Stimulated activated CD8-positive, alpha-beta memory T cell treated with anti-CD3 and anti-CD28 coated beads, Interleukin-7, amount 100 ng/mL, for 48 hours (primary cell): ENCODE measurements around the gene MAN1B1.

Experiments used
- DNase-seq, 2 donors: peaks; one replicate each; pipeline ENCODE4 v3.0.0-alpha.2; 2020; ENCODE audit warnings: low read depth in 1 of 2; ENCODE audit errors: extremely low read depth in 1 of 2

Gene MAN1B1

DNA sequence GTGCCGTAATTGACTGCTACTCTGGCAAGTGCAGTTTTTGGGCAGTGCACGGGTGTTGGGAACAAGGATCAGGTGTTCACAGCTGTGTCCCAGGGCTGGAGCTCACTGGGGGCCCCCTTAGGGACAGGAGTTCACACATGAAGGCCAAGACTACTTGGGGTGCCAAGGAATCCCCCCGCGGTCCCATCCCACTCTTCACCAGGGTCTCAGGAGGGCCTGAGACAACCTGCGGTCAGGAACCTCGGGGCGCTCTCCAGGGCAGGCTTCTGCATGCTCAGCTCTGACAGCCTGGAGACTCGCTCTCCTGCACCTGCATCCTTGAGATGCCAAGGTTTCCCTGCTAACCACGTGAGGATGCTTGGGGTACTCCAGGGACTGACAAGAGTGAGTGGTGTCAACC lies 2.3 kb upstream of the MAN1B1 start:
- DNase-seq = no peak

DNA sequence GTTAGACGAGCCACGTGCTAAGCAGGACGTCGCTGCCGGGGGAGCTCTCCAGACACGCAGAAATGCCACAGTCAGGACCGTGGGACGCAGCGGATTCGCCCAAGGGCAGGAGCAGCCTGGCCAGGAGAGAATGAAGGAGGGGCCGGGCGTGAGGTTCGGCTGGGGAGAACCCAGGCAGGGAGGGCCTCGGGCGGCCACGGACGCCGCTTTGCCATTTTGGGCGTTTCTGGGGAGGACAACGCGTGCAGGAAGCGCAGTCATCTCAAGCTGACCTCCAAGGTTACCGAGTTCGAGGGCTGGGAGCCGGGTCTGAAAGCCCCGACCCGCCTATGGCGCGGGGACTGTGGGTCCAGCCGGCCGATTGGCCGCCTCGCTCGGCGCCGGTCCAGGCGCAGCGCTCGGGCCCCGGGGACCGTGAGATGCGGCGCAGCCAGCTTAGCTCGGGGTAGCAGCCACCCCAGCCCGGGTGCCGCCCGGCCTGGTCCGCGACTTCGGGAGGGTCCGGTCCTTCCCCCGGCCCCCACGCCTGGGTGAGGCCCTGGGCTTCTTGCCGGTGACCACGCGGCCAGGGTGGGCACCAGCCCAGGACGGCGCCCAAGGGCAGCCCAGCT lies 760 bp upstream of the MAN1B1 start:
- DNase-seq = no peak

DNA sequence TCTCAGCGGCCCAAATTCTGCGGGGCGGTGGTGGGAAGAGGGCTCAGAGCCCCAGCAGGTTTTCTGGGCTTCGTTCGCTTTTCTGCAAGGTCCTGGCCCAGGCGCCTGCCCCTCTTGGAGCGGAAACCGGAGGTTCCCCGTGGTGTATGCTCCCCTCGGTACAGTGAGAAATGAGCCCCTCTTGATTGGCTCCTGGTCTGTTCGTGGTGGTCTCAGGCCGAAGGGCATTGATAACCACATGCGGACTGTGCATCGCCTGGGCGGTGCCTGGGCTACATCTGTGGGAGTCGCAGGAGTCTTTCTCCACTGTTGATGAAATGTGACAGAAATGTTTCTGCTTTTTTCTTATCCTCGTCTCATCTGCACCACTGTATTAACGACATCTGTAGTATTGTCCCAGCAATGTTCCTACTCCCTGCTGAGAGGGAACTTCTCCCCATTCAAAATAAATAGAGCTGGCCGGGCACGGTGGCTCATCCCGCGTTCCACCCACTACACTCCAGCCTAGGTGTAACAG lies 682 bp downstream of the MAN1B1 start:
- no peak for DNase-seq

DNA sequence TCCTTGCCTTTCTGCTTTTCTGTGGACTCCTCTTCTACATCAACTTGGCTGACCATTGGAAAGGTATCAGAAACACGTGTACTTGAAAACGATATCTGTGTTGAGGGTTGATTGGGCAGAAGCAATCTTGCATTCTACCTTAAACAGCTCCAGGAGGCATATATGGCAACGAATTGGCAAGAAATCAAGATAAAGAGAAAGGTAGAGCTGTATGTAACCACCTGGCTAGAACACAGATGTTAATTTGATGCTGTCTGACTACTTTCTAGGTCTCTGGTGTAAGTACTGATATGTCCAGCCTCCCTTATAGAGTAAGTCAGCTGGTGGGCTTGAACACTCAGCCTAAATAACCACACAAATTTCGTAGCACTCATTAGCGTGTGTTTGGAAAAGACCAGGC lies 1.3 kb downstream of the MAN1B1 start:
- no peak for DNase-seq

DNA sequence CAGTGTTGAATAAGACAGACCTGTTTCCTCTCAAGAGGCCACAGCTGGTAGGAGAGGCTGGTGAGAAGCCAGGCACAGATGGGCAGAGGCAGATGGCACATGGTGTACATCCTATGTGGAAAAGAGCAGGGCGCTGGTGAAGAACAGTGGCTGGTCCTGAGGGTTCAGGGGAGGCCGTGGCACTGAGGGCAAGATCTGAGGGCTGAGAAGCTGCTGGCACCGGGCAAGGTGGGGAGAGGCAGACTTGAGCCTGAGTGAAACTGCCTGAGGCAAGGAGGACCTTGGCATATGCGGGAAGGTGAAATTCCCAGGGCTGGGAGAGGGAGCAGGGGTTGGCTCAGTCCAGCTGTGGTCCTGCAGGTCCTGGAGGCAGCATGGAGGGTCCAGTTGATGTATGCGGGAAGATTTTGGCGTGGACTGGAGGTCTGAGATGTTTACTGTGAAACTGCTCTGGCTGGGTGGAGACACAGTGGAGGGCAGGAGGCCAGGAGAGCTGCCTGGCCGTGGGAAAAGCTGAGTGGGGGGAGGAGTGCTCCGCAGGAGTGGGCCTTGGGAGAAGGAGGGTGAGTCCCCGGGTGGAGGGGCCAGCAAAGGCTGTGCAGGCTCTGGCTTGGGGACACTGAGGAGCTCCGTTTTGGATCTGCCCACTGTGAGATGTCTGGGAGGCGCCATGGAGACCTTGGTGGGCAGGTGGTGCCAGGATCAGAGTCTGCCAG lies 2.6 kb downstream of the MAN1B1 start:
- DNase-seq = no peak

- peak; percentile 65 to 78 for DNase-seq
These were observed 9.1 kb downstream of the MAN1B1 start for GRCh38 chr9:137095664-137096517.

DNA sequence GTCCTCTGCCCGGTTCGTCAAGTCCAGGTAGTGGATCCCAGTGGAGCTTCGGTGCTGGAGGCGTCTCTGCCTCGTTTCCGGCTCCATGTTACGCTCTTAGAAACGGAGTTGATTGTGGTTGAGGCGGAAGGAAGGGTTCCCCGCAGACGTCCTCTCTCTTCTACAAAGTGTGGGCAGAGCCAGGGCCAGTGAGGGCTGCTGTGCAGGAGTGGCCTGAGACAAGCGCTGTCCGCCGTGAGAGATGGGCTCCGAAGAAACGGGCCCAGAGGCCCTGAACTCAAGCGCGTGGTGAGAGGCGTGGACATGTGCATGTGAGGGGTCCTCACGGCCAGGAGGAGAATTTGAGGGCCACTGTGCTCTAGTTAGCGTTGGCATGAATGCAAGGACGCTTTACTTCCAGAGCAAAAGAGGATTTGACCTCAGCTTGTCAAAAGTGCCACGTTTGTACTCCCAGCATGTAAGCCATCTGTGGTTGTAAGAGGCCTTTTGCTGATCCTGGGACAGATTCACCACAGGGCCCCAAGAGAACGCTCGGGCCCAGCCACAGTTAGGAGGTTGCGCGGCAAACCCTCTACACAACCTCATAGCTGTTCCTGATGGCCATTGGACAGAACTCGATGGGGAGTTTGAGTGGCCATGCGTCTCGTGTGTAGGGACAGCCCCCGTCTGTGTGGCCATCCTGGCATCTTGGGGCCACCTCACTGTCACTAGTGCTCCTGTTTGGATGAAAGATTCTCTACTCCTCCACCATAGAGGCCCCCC lies 10.2 kb downstream of the MAN1B1 start:
- no peak for DNase-seq

GRCh38 chr9:137097761-137098462 lies 11.1 kb downstream of the MAN1B1 start:
- no peak for DNase-seq

DNA sequence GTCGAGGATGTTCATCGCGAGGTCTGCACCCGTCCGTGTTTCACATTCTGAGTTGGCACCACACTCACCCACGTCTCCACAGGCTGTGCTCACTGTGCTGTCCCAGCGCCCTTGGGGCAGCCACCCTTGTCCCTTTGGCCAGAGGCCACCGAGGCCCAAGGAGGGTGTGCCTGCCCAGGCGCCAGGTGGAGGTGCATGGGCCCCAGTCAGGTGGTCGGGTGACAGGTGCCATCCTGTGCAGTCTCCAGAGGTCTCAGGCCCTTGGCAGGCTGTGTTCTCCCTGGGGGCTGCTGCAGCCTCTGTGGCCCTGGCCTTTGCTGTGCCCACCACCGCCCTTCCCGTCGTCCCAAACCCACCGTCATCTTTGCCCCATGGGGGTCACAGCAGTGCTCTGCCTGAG lies 12.4 kb downstream of the MAN1B1 start:
- DNase-seq = no peak

DNA sequence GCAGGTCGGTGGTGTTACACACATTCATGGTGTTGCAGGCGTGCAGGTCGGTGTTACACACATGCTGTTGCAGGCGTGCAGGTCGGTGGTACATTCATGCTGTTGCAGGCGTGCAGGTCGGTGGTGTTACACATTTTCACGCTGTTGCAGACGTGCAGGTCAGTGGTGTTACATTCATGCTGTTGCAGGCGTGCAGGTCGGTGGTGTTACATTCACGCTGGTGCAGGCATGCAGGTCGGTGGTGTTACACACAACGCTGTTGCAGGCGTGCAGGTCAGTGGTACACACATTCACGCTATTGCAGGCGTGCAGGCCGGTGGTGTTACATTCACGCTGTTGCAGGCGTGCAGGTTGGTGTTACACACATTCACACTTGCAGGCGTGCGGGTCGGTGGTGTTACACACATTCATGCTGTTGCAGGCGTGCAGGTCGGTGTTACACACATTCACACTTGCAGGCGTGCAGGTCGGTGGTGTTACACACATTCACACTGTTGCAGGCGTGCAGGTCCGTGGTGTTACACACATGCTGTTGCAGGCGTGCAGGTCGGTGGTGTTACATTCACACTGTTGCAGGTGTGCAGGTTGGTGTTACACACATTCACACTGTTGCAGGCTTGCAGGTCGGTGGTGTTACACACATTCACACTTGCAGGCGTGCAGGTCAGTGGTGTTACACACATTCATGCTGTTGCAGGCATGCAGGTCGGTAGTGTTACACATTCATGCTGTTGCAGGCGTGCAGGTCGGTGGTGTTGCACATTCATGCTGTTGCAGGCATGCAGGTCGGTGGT lies 16.6 kb downstream of the MAN1B1 start:
- no peak for DNase-seq

DNA sequence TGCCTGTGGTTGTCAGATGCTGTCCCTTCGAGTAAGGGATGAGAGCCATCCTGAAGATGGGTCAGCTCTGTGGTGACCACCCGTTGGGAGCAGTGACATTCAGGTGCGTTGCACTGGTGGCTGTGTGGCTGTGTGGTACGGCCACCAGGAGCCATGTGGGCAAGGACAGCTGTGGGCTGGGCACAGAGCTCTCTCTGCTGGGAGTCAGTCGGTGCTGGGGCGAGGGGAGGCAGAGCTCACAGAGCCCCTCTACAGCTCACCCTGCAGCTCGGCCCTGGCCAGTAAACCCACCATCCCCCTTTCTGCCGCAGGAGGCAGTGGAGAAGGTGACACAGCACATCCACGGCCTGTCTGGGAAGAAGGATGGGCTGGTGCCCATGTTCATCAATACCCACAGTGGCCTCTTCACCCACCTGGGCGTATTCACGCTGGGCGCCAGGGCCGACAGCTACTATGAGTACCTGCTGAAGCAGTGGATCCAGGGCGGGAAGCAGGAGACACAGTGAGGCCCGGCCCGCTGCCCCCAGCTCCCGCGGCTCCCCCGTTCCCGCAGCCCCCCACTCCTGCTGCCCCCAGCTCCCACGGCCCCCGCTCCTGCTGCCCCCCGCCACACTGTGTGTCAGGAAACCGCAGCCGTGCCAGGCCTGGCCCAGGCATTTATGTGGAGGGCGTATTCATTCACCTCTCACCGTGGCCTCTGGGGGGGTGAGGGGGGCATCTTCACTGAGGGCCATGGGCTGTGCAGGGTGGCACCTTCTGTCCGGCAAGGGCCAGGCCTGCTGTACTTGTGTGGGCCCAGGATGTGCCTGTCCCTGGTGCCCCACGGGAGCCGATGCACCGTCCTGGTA lies 19.3 kb downstream of the MAN1B1 start:
- DNase-seq = no peak

GRCh38 chr9:137106662-137107250 lies 20.0 kb downstream of the MAN1B1 start:
- DNase-seq = no peak

DNA sequence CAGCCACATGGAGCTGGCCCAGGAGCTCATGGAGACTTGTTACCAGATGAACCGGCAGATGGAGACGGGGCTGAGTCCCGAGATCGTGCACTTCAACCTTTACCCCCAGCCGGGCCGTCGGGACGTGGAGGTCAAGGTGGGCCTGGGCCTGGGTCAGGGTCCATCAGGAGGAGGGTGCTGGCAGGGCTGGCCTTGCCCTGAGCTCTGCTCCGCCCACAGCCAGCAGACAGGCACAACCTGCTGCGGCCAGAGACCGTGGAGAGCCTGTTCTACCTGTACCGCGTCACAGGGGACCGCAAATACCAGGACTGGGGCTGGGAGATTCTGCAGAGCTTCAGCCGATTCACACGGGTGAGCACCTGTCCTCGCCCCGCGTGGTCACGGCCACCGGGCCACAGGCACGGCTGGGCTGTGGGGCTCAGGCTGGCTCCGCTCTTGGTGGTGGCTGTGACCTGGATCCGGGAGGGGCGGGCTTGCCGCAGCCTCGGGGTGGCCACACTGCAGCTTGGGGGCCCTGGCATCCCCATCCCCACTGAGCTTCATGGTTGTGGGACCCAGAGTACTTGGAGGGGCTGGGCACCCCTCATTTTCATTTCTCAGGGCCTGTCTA lies 20.6 kb downstream of the MAN1B1 start:
- no peak for DNase-seq

GRCh38 chr9:137107982-137108381 lies 21.2 kb downstream of the MAN1B1 start:
- no peak for DNase-seq

- no peak for DNase-seq
These were observed 21.9 kb downstream of the MAN1B1 start for GRCh38 chr9:137108608-137109249.

DNA sequence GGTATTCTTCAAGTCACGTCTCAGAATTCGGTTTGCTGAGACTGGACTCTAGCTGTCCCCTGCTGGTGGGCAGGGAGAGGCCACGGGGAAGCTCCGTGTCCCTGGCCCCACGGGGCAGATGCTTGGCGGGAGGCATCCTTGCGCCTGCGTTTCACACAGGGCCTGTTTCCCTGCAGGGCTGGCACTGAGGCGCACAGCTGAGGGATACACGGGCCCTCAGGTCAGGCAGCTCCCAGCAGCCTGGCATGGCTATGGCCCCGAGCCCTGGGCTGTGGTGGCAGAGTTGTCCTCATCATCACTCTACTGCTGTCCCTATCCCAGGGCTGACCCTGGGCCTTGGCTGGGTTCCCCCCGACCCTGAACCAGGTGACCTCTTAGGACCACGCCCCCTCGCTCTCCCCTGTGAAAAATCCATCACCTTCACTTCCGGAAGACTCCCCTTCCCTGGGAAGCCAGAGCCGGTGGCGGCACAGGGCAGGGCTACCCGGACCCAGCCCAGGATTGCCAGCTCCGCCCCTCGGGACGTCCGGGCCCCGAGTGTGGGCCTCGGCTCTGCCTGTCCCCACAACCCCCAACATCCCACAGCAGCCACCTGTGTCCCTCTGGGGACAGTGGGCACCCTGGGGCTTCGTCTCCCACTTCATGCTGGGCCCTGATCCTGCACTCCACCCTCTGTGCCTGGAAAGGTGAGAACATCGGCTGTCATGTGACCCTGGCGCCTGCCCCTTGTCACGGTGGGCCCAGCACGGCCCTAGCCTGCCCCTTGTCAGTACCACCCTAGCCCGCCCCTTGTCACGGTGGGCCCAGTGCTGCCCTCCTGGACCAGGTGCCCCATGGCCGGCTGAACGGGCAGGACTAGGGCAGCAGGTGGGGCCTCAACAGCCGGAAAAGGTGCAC lies 22.7 kb downstream of the MAN1B1 start:
- no peak for DNase-seq
